Stimulated activated CD4-positive, alpha-beta T cell treated with anti-CD3 and anti-CD28 coated beads, Interleukin-4, amount 100 ng/mL, for 48 hours (primary cell): Measurements from ENCODE around the gene SRC.
"Not testable (repeated sequence)": the region's sequence is repeated elsewhere in the genome, so short reads cannot be mapped to it uniquely, and the experiment has no call there.

Experiments used
- DNase-seq, 2 donors: peaks; one replicate each; pipeline ENCODE4 v3.0.0-alpha.2; 2020; ENCODE audit warnings: low read depth in 2 of 2

Gene SRC

DNA sequence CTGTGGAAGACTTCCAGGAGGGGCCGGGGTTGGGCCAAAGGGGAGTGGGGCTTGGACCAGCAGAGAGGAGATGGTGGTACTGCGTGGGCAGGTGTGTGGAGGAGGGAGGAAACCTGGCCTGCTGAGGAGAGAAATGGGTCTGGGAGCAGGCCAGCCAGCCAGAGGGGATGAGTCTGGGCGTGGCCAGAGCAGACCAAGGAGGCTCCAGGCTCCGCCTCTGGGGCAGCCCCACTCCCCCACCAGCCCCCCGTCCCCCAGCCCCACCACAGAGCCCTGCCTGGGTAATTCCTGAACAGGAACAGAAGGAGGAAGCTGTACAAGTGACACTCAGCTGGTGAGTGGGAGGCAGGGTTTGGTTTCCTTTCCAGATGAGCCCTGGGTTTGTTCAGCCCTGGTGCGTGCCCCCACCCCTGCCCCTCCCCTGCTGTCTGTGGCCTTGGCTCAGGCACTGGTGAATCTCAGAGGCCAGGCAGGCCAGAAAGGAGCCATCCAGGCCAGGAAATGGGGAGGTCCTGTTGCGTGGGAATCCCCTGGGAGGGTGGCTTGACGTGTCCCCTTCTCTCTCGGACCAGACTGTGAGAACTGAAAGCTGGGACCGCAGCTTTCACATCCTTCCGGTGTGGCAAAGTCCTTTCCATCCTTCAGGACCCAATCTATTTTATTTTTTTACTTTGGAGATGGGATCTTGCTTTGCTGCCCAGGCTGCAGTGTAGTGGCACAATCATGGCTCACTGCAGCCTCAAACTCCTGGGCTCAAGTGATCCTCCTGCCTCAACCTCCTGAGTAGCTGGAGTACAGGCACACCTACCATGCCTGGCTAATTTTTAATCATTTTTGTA, 9.4 kb upstream of the SRC start:
- DNase-seq = peak in 1 of 2 donors; percentile 49

DNA sequence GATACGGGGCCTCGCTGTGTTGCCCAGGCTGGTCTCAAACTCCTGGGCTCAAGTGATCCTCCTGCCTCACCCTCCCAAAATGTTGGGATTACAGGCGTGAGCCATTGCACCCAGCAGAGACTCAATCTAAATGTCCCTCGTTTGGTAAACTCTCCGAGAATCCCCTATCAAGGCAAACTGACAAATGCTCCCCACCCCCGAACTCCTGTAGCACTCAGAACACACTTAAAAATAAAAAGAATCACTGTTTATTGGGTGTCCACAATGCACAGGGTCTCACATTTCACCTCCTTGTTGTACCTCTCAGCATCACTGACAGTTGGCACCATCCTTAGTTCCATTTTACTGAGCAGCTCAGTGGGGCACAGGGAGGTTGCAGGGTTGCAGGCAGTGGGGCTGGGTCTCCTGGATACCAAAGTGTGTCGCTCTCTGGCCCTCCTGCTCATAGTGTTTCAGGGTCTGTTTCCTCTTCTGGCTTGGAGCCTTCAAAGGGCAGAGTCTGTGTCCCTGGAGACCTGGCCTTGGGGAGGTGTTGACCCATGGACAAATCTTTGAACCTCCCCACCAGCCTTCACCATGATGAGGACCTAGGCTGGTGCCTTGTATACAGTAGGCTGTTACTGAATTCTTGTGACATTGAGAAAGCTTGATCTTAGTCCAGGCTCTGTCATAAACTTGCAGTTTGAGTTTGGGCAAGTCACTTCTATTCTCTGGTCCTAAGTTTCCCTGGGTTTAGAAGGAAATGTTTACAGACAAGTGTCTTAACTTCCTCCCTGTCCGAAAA, 8.5 kb upstream of the SRC start:
- no peak for DNase-seq

DNA sequence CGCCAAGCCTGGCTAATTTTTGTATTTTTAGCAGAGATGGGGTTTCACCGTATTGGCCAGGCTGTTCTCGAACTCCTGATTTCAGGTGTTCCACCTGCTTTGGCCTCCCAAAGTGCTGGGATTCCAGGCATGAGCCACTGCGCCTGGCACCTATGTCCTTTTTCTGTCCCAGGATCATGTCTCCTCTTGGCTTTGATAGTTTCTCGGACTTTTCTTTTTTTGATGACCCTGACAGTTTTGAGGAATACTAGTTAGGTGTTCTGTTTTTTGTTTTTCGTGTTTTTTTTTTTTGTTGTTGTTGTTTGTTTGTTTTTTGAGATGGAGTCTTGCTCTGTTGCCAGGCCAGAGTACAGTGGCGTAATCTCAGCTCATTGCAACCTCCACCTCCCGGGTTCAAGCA, 7.6 kb upstream of the SRC start:
- DNase-seq = not testable (repeated sequence)

DNA sequence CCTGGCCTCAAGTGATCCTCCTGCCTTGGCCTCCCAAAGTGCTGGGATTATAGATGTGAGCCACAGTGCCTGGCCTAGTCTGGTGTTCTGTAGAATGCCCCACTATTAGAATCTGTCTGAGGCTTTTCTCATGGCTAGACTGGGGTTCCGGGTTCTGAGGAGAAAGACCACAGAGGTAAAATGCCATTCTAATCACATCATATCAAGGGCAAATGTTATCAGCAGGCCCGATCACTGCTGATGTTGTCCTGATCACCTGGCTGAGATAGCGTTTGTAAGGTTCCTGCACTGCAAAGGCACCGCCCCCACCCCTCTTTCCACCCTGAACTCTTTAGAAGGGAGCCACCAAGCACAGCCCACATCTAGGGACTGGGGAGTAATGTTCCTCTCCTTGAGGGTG, 6.7 kb upstream of the SRC start:
- no peak for DNase-seq

DNA sequence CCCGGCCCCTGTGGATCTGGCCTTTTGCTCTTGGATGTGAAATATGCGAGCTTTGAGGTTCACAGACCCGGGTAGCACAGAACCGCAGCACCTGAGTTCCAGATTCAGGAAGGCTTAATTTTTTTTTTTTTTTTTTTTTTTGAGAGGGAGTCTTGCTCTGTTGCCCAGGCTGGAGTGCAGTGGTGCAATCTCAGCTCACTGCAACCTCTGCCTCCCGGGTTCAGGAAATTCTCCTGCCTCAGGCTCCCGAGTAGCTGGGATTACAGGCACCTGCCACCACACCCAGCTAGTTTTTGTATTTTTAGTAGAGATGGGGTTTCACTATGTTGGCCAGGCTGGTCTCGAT, 6.2 kb upstream of the SRC start:
- DNase-seq = not testable (repeated sequence)

DNA sequence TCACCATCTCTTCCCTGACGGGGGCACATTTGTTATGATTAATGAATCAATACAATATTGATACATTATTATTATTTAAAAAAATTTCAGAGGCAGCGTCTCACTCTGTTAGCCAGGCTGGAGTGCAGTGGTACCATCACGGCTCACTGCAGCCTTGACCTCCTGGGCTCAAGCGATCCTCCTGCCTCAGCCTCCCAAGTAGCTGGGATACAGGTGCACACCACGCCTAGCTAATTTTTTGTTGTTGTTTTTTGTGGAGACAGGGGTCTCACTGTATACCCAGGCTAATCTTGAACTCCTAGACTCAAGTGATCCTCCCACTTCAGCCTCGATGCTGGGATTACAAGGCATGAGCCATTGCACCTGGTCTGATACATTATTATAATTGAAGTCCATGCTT, 4.9 kb upstream of the SRC start:
- no peak for DNase-seq

DNA sequence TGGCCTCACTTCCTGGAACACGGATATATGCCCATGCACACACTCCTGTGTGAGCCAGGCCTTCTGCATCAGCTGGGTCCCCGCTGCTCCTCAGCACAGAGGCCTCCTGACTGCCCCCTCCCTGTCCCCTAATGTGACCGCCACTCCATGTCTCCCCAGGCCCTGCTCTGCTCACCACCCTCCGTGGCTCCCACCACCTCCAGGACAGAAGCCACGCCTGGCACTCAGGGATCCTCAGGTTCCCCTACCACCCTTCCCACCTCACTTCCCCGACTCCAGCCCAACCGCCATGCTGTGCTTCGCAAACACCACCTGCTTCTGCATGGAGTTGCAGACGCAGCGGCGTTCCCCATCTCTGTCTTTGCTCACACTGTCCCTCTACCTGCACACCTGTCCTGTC, 4.3 kb upstream of the SRC start:
- DNase-seq = no peak

DNA sequence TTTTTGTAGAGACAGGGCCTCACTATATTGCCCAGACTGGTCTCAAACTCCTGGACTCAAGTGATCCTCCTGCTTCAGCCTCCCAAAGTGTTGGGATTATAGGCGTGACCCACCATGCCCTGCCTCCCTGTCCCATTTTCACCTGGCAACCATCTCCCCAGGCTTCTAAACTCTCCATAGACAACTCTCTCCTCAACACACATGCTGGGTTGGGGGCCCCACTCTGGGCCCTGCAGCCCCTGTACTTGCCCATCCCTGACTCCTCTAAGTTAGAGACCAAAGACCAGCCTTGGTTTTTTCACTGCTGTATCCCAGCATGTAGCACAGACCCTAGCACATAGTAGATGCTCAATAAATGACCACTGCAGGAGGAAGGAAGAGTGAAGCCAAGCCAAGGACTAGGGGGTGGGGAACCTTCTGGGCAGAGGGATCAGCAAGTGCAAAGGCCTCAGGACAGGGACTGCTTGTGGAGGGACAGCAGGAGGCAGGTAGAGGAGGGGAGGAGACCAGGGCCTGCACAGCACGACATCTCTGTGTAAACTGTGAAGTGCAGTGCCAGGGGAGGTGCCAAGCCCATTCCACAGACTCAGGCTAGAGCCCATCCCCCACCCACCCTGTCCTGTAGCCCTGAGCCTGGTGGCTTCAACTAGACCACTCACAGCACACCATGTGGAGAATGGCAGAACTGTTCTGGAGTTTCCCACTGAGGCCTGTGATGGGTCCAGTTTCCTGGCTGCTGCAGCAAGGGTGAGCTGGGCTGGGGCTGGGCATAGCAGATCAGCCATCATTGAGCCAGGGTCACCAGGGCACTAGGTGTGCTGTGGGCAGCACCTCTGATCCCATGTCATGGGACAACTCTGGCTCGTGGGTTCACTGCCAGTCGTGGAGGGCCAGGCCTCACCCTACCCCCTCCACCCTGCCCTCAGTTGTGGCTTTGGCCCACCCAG, 3.4 kb upstream of the SRC start:
- DNase-seq = no peak

DNA sequence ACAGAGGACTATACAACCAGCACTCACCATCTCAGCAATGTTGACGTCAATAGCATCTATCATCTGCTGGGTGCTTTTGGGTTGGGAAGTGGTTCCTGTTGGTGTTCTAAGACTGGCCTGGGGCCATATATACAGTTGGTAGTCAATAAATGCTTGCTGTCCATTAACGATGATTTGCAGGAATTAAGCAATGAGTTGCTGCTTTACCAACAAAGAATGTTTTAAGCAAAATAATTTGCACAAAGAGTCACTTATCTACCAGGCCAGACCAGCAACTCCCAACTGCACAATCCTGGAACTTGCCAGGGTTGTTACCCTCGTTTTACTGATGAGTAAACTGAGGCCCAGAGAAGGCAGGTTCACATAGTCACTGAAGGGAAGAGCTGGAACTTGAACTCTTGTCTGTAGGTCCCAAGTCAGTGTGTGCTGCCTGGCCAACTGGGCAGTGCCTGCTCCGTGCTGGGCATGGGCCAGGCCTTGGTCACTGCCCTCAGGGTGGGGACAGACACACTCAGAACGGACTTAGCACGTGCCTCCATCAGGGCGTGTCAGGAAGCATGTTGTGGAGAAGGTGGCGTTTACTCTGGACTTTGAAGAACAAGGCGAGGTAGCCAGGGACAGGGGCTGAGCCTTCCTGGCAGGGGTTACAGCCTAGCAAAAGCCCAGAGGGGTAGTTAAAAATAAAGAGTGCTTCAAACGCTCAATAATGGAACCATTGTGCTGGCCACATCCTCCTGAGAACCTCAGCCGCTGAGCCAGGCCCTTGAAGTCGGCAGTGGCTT, 2.5 kb upstream of the SRC start:
- no peak for DNase-seq

DNA sequence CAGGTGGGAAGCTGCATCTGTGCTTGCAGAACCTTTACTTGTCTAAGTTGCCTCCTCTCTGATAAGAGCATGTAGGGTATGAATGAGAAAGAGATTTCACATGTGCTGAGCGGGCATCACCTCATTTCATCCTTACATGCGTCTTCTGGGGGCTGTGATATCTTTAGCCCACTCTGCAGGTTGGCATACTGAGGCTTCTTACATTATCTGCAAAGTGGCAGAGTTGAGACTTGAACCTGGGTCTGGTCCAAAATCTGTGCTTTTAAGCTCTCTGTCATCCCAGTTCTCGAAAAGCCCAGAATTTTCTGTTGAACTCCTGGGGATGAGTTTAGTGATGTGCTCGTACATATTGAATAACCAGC, 2.0 kb upstream of the SRC start:
- no peak for DNase-seq

DNA sequence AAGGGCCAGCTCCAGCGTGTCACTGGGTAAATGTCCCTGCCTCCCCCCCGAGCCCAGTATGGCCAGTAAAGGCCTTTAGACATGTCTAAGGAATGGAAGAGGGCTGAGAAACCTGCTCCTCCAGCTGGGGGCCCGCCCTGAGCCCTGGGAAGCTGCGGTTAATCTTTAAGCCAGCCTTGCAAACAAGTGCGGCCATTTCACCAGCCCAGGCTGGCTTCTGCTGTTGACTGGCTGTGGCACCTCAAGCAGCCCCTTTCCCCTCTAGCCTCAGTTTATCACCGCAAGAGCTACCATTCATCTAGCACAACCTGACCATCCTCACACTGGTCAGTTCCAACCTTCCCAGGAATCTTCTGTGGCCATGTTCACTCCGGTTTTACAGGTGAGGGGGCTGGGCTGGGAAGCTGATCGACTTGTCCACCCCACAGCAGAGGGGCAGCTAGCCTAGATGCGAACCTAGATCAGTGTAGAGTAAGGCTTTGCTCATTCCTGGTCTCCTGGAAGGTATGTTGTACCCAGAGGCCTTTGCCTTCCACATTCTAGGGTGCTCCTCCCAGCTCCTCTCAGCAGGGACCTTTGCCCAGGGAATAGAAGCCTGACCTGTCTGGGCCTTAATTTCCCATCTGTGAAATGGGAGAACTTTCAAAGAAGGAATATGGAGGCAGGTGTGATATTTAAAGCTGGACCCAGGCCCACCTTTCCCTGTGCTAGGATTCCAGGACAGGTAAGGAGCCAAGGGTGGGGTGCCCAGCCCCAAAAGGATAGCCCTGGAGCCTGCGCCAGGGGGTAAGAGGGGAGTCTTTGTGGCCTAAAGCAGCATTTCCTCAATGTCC, 1.2 kb upstream of the SRC start:
- DNase-seq = no peak

DNA sequence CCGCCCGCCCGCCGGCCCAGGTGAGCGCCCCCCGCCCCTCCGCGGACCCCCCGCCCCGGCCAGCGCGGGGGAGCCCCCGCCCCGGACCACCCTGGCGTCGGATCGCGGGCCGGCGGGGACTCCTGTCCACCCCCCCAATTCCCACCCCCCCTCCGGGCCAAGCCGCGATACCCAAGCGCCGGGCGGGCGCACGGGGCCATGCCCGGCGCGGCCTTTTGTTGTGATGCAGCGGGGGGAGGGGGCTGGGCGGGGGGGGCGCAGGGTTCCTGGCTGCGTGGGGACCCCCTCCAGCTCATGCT, 245 bp downstream of the SRC start:
- DNase-seq = no peak

DNA sequence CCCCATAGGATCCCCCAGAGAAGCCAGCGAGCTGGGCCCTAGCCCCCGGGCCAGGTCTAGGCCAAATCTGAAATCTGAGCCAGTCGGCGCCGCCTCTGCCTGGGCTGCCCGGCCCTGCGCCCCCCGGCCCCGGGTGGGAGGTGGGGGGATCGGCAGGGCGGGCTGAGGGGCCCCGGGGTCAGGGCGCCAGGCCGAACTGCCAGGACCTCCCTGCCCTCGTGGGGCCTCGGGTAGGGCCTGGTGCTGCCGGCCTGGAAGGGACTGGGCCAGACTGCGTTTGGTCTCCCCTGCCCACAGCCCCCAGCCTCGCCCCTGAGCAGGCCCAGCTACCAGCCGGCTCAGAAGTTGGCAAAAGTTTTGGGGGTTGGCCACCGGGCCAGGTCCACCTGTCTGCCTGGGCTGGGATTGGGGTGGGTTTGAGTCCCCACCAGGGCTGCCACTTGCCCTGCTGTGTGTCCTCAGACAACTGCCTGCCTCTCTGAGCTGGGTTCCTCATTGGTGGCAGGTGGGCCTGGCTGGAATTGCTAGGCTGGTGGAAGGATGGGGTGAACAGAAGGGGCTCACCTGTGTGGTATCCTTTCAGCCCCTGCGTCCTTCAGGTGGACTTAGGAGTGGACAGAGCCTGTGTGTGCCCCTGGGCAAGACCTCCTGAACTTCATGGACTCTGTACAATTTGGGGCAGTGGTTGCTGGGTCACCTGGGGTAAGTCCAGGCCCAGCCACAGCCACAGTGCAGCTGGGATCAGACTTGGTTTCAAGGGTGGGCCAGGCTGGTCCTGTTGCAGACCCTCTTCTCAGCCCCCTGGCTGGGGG, 801 bp downstream of the SRC start:
- DNase-seq = no peak

DNA sequence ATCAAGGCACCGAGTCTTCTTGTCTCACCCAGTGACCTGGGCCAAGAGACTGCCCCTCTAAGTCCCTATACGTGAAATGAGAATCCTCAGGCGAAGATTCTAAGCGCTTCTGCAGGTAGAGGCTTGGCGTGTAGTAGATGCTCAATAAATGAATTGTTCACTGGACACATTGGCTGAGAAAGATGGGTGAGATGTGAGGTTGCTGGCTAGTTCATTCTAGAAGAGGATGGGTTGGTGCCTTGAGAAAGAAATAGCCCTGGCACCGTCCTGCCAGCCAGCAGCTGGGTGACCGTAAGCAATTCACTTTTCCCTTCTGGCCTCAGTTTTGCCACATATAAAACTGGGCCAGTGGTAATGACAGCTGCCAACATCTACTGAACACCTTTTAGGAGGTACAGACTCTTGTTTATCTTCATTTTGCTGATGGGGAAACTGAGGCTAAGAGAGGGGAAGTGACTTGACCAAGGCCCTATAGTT, 1.4 kb downstream of the SRC start:
- no peak for DNase-seq

DNA sequence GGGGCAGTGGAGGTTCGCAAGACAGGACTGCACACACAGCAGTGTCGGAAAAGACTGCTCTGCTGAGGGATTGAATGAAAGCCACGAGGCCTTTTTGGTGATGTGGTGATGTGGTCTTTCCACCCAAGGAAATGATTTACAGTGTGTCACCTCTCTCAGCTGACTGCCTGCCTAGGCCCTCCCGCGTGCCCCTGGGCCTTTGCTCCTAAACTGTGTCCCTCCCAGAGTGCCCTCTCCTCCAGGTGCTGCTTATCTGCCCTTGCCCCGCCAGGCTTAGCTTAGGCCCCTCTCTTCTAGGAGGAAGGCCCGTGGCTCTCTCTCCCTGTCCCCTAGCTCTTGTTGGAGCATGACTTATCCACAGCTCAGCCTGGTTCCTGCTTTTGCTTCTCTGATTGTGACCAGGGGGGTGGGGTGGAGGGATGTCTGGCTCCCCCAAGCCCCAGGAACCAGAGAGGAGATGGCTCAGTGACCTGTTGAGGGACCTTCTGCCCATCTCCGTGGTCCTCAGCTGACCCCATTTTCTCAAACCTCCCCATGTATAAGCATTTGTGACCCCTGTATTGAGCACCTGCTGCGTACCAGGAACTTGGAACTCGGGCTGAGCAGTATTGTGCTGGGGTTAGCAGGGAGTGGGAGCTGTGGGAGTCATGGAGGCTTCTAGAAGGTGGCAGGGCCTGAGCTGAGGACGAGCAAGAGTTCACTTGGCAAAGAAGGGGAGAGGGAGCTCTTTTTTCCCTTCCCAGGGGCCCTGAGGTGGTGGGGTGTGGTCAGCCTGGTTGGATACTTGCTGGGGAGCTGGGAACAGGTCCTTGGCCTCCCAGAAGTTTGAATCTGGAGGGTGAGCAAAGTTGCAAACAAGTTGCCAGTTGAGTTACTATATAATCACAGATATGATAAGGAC, 2.2 kb downstream of the SRC start:
- DNase-seq = no peak

DNA sequence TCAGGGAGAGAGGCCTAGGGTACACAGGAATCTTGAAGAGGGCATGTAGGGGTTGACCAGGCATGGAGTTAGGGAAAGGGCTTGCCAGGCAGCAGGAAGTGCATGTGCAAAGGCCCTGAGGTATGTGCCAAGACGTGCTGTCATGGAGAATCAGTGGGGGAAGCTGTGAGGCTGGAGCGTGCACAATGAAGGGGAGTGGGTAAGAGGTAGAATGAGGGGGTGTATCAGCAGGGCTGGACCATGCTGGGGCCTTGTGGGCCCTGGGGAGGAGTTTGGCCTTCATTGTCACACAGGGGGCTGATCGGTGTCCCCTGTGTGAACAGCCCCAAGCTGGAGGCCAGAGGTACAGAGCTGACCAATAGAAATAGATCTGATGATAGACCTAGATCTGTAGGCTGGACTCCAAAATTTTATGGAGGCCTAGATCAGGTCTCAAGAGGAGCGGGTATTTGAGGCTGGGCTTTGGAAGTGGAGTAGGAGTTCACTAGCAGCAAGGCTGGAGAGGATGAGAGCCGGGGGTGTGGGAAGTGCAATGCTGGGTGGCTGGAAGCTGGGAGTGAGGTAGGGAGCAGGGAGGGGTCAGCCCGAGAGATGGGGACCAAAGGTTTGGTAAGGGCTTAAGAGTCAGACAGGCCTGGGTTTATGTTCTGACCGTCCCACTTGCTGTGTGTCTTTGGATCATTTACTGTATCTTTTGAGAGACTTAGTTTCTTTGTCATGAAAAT, 3.0 kb downstream of the SRC start:
- DNase-seq = no peak

DNA sequence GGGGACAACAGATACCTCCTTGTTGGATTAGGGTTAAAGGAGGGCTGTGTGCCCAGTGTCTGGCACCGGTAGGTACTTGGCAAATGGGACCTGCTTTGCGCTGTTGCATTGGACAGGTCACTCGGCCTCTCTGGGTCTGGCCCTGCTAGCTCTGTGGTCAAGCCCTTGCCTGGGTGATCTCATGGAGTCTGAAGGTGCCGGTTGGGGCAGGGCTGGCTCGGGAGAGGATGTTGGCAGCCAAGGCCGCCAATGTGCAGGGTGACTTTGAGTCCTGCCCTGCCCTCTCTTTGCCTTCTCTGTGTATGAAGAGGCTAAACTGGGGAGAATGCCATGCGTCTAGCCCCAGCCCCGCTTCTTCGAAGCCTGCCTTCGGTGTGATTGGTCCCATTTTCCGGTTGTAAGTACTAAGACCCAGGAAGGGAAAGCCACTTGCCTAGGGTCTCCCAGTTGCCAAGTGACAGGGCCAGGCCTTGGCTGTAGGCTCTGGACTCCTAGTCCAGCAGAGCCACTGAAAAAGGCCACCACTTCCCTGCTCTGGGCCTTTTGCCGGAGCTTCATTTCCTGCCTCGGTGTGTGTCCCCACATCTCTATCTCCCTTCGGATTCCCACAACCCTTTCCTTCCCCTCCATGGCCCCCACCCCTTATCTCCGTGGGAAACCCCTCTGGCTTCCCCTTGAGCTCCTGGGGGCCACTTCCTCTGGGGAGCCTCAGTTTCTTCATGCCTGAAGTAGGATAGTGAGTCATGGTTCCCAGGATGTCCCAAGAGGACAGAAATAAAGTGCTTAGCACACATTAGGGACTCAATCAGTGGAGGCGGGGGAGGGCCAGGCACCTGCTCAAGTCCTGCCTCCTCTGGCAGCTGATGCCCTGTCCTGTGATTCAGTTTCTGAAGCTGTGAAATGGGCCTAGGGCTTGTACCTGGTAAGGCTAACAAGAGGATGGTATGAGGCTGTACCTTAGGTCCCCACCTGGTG, 3.9 kb downstream of the SRC start:
- DNase-seq = no peak
